HG03139 (cell line): Measurements from ENCODE around the gene SSC5D.

ENCODE experiments used
- ATAC-seq: cut with Tn5 transposase; IDR thresholded peaks from one replicate; pipeline ENCODE4 v1.9.1; 2021; ENCODE audit not compliant: unreplicated experiment

Gene SSC5D

DNA sequence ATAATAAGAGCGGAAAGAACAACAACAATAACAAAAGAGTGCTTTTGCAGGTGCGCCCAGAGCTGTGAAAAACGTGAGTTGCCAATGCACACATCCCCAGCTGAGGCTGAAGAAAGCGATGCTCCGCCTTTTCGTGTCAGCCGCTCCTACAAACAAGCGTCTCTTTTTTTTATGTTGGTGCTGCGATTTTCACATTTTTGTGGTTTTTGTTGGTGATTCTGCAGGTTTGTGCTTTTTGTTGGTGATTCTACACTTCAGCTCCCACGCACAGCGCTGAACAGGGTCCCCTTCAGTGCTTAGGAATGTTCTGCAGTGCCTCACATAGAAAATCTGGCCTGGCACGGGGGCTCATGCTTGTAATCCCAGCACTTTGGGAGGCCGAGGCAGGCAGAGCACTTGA is 64.4 kb downstream of the SSC5D start:
- no peak for ATAC-seq

- ATAC-seq: no peak
These were observed 65.3 kb downstream of the SSC5D start for GRCh38 chr19:55553217-55554182.

- ATAC-seq: no peak
These were observed 66.1 kb downstream of the SSC5D start for GRCh38 chr19:55554302-55554701.

DNA sequence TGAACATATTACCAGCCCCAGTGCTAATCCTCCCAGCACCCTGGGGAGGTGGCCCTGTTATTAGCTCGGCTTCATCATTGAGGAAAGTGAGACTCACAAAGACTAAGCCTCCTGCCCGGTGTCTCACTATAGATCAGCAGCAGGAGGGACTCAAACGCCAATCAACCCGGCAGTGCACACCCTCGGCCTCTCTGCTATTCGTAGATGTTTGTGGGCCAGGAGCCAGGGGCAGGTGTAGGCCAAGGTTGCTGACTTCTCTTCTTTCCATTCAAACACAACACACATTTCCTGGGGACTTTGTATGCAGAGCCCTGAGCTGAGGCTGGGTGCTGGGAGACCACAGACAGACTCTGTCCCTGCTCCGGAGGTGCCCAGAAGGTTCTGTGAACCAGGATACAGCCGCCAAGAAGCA is 66.5 kb downstream of the SSC5D start:
- no peak for ATAC-seq

GRCh38 chr19:55559684-55560083 is 71.4 kb downstream of the SSC5D start:
- ATAC-seq: no peak

DNA sequence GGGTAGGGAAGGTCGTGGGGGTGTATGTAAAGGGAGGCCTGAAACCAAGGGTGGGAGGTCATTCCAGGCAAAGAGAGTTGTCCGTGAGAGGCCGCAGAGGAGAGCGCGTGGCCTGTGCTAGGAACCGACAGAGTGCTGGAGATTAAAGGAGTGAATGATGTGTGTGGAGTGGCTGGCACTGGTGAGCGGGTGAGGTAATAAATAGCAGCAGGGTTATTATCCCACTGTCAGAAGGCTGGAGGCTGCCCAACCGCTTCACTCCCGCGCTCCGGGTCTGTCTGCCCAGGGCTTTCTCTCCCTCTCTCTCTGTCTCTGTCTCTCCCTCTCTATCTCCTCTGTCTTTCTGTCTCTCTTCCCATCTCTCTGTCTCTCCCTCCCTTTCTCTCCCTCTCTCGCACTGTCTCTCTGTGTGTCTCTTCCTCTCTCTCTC is 75.0 kb downstream of the SSC5D start:
- no peak for ATAC-seq

DNA sequence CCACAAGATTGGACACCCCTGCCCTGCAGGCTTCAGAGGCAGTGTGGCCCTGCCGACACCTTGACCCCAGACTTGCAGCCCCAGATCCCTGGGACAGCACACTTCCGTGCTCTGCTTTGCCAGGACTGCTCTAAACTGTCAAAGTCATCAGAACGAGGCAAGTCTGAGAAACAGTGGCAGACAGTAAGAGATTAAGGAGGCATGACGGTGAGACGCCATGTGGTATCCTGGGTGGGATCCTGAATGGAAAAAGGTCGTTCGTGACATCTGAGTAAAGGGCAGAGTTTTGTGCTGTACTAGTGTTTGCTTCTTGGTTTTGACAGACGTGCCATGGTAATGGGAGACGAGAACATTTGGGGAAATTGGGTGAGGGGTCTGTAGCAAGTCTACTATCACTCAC is 78.6 kb downstream of the SSC5D start:
- ATAC-seq: no peak

DNA sequence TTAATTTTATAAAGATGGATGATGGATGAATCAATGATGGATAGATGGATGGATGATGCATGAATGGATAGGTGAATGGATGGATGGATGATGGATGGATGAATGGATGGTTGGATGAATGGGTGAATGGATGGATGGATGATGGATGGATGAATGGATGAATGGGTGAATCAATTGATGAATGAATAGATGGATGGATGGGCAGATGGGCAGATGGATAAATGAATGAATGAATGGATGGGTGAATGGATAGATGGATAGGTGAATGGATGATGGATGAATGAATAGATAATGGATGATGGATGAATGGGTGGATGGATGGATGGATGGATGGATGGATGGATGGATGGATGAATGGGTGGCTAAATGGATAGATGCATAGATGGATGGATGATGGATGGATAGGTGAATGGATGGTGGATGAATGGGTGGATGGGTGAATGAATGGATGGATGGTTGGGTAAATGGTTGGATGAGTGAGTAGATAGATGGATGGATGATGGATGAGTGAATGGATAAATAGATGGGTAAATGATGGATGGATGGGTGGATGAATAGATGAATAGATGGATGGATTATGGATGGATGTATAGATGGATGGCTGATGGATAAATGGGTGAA is 79.6 kb downstream of the SSC5D start:
- ATAC-seq: no peak
